SU-DHL-6 (cell line): ENCODE data around the gene IGSF10.

Experiments
- H2AFZ ChIP-seq: fragments of 200-600 bp; sonication (generic); 2 replicates; pipeline ENCODE4 v1.6.1; 2014; ENCODE audit warnings: low read depth, mild to moderate bottlenecking, moderate library complexity, mixed read lengths, antibody characterized with exemption, low read length; ENCODE audit not compliant: severe bottlenecking
- H3F3A ChIP-seq: fragments of 200-600 bp; shearing (Covaris generic); 2 replicates; pipeline ENCODE4 v1.6.0; 2016; ENCODE audit warnings: antibody characterized with exemption, mild to moderate bottlenecking; ENCODE audit not compliant: insufficient read depth
- H3K27ac ChIP-seq: fragments of 200-600 bp; sonication (generic); 2 replicates; pipeline ENCODE4 v1.5.1; 2016; ENCODE audit warnings: low read depth, mild to moderate bottlenecking, low read length, moderate library complexity, mixed read lengths
- H3K27me3 ChIP-seq: fragments of 200-600 bp; sonication (generic), shearing (Covaris generic); 2 replicates; pipeline ENCODE4 v1.6.0; 2014; ENCODE audit warnings: mild to moderate bottlenecking, low read length
- H3K36me3 ChIP-seq: fragments of 200-600 bp; sonication (generic); 2 replicates; pipeline ENCODE4 v1.6.1; 2014; ENCODE audit warnings: mild to moderate bottlenecking, low read length, mixed read lengths
- H3K4me2 ChIP-seq: fragments of 300-600, 200-600 bp; shearing (Covaris generic), sonication (generic); 2 replicates; pipeline ENCODE4 v1.6.0; 2014; ENCODE audit warnings: low read length, low read depth, mild to moderate bottlenecking; ENCODE audit not compliant: poor library complexity, severe bottlenecking
- H3K4me3 ChIP-seq: fragments of 200-600 bp; sonication (generic); 2 replicates; pipeline ENCODE4 v1.5.1; 2014; ENCODE audit warnings: antibody characterized with exemption, low read length, mild to moderate bottlenecking, mixed read lengths; ENCODE audit not compliant: insufficient read depth, poor library complexity, severe bottlenecking
- H3K79me2 ChIP-seq: fragments of 200-600 bp; sonication (generic); 2 replicates; pipeline ENCODE4 v1.6.1; 2014; ENCODE audit warnings: mild to moderate bottlenecking, low read length, moderate library complexity; ENCODE audit not compliant: insufficient read depth
- H3K9ac ChIP-seq: fragments of 200-600 bp; sonication (generic); 2 replicates; pipeline ENCODE4 v1.7.0; 2014; ENCODE audit warnings: mild to moderate bottlenecking, low read length
- H3K9me2 ChIP-seq: fragments of 200-600 bp; sonication (generic); replicated peaks from 2 replicates; pipeline ENCODE4 v1.6.1; 2014; ENCODE audit warnings: low read length; ENCODE audit not compliant: insufficient read depth
- H3K9me3 ChIP-seq: fragments of 200-600 bp; sonication (generic); 2 replicates; pipeline ENCODE4 v1.6.1; 2014; ENCODE audit warnings: low read length, mixed read lengths; ENCODE audit not compliant: insufficient read depth
- H4K20me1 ChIP-seq: fragments of 200-600 bp; sonication (generic); 2 replicates; pipeline ENCODE4 v1.6.1; 2014; ENCODE audit warnings: low read depth, mild to moderate bottlenecking, antibody characterized with exemption, low read length, moderate library complexity, mixed read lengths
- EZH2phosphoT487 ChIP-seq: fragments of 200-600 bp; sonication (generic), shearing (Covaris generic); conservative IDR thresholded peaks from 2 replicates; pipeline ENCODE4 v1.6.1; 2018; ENCODE audit warnings: mild to moderate bottlenecking, antibody characterized with exemption, low read length, moderate library complexity, mixed read lengths
- TF ChIP-seq, protein P1 (sequence below): fragments of 200-600 bp; sonication (generic); IDR thresholded peaks from one replicate; pipeline ENCODE4 v1.5.1; 2017; ENCODE audit warnings: antibody characterized with exemption, mild to moderate bottlenecking, low read length, moderate library complexity; ENCODE audit not compliant: insufficient read depth, poor library complexity, severe bottlenecking

IGSF10 gene

DNA sequence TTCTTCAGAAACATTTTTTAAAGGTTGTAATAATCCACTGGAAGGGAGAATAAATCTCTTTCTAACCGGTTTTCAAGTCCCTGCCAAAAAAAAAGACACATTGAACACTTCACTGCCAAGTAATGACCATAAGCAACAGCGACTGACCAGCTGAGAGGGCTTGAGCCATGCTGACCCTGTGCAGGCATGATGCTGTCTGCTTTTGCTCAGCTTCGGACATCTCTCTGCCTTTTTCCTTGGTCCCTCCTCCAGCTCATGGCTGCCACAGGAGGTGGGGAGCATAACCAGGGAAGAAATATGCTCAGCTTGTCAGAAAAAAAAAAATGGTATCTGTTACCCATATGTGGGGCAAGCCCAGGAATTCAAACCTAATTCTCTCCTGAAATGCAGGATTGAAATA lies 1.5 kb downstream of the IGSF10 start:
- Histone ChIP-seq H3K27me3 (no peaks in the 10 kb centered on the region), H3K27ac (no peak overlapping the region), H3K79me2 (no peaks in the 10 kb centered on the region), H4K20me1 (no peaks in the 10 kb centered on the region), H3K9me2 (no peaks in the 10 kb centered on the region), H3K36me3 (no peaks in the 10 kb centered on the region), H3F3A (no peaks in the 10 kb centered on the region), H2AFZ (no peak overlapping the region), H3K9ac (no peak overlapping the region), H3K4me2 (no peak overlapping the region), H3K4me3 (no peak overlapping the region), H3K9me3 (no peaks in the 10 kb centered on the region)
- TF ChIP-seq, protein P1, sequence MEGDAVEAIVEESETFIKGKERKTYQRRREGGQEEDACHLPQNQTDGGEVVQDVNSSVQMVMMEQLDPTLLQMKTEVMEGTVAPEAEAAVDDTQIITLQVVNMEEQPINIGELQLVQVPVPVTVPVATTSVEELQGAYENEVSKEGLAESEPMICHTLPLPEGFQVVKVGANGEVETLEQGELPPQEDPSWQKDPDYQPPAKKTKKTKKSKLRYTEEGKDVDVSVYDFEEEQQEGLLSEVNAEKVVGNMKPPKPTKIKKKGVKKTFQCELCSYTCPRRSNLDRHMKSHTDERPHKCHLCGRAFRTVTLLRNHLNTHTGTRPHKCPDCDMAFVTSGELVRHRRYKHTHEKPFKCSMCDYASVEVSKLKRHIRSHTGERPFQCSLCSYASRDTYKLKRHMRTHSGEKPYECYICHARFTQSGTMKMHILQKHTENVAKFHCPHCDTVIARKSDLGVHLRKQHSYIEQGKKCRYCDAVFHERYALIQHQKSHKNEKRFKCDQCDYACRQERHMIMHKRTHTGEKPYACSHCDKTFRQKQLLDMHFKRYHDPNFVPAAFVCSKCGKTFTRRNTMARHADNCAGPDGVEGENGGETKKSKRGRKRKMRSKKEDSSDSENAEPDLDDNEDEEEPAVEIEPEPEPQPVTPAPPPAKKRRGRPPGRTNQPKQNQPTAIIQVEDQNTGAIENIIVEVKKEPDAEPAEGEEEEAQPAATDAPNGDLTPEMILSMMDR, result no peak
- no peak for TF ChIP-seq EZH2phosphoT487

GRCh38 chr3:151456065-151456464 lies 4.8 kb downstream of the IGSF10 start:
- H3K79me2 ChIP-seq, result no peaks in the 10 kb centered on the region
- H4K20me1 ChIP-seq, result no peaks in the 10 kb centered on the region
- no peak overlapping the region for H3K9ac ChIP-seq
- no peak for TF ChIP-seq EZH2phosphoT487
- TF ChIP-seq, protein P1, result no peak
- H3K27ac ChIP-seq, result no peak overlapping the region
- H2AFZ ChIP-seq, result no peak overlapping the region
- no peak overlapping the region for H3K4me3 ChIP-seq
- no peaks in the 10 kb centered on the region for H3K9me3 ChIP-seq
- H3K9me2 ChIP-seq, result no peaks in the 10 kb centered on the region
- H3K27me3 ChIP-seq, result no peaks in the 10 kb centered on the region
- no peaks in the 10 kb centered on the region for H3K36me3 ChIP-seq
- H3K4me2 ChIP-seq, result no peak overlapping the region
- H3F3A ChIP-seq, result no peaks in the 10 kb centered on the region

DNA sequence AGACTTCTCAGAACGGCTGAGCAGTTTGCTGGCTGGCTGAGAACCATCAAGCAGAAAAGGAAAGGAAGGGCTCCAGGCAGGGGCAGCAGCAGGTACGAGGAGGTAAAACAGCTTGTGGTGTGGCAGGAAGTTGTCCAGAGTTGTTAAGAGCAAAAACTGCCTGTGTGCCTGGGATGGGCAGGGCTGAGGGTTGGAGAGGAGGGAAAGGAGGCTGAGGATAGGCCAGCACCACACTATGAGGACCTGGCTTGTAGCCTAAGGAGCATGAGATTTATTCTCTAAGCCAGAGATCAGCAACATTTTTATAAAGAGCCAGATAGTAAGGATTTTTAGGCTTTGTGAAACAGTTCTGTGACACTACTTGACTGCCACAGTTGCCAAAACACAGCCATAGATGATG lies 8.0 kb downstream of the IGSF10 start:
- no peaks in the 10 kb centered on the region for H3K9me3 ChIP-seq
- no peak overlapping the region for H3K9ac ChIP-seq
- no peaks in the 10 kb centered on the region for H4K20me1 ChIP-seq
- H2AFZ ChIP-seq, result no peak overlapping the region
- no peak overlapping the region for H3K4me3 ChIP-seq
- H3K36me3 ChIP-seq, result no peaks in the 10 kb centered on the region
- no peaks in the 10 kb centered on the region for H3K79me2 ChIP-seq
- H3K4me2 ChIP-seq, result no peak overlapping the region
- no peaks in the 10 kb centered on the region for H3F3A ChIP-seq
- H3K9me2 ChIP-seq, result no peaks in the 10 kb centered on the region
- H3K27me3 ChIP-seq, result no peaks in the 10 kb centered on the region
- H3K27ac ChIP-seq, result no peak overlapping the region
- TF ChIP-seq, protein P1, result no peak
- TF ChIP-seq EZH2phosphoT487, result no peak
